A549 (cell line): Measurements from ENCODE around the gene LRRC7. TPM values are rescaled to one million over a fixed set of nuclear protein-coding genes. Genes with fewer than 3 reads are reported as not detected.

ENCODE experiments used
- ATAC-seq, 2 experiments: fragments of 200-7000 bp in 1 of 2; fragments of >200 bp in 1 of 2; cut with Nextera tagmentation in 1 of 2; cut with Tn5 transposase in 1 of 2; 3 replicates each; pipeline versions ENCODE4 v1.8.0 to v1.9.1; 2018 to 2020; ENCODE audit warnings: mild to moderate bottlenecking in 1 of 2, moderate library complexity in 1 of 2
- CTCF ChIA-PET: fragments of 300-600 bp; sonication (Branson Sonifier 250); formaldehyde crosslinking; extraction: SDS; loops from one replicate; lab custom pipeline; 2021; ENCODE audit warnings: antibody characterized with exemption, inconsistent platforms; lab: Yijun Ruan, JAX
- POLR2A ChIA-PET: fragments of 350-600 bp; formaldehyde crosslinking; extraction: SDS; loops from one replicate; lab custom pipeline; 2021; ENCODE audit warnings: antibody characterized with exemption, inconsistent platforms; lab: Yijun Ruan, JAX
- DNase-seq, 2 experiments: peaks; one replicate each; pipeline versions ENCODE4 v3.0.0 to v3.0.0-alpha.2; 2011 to 2016; ENCODE audit warnings: low read depth in 1 of 2, low spot score in 1 of 2
- FAIRE-seq: peaks from 2 replicates; lab custom pipeline; 2011; peaks lifted over from hg19 to GRCh38; lab: Jason Lieb, UNC
- H3K27ac ChIP-seq, 2 experiments: fragments of >200 bp; sonication (Bioruptor Twin); formaldehyde crosslinking; 3 replicates each; pipeline ENCODE4 v1.5.1; 2016 to 2017
- H3K4me1 ChIP-seq: fragments of >200 bp; sonication (Bioruptor Twin); formaldehyde crosslinking; 3 replicates; pipeline ENCODE4 v1.6.1; 2016
- H3K4me2 ChIP-seq: fragments of >200 bp; sonication (Bioruptor Twin); formaldehyde crosslinking; 3 replicates; pipeline ENCODE4 v1.6.1; 2016
- H3K4me3 ChIP-seq: fragments of >200 bp; sonication (Bioruptor Twin); formaldehyde crosslinking; 3 replicates; pipeline ENCODE4 v1.5.1; 2016
- H3K9me3 ChIP-seq: fragments of >200 bp; sonication (Bioruptor Twin); formaldehyde crosslinking; 3 replicates; pipeline ENCODE4 v1.6.1; 2016
- CBX8 ChIP-seq: fragments of 200-600 bp; sonication (generic); IDR thresholded peaks from 2 replicates; pipeline ENCODE4 v1.6.1; 2016
- CEBPB ChIP-seq, 2 experiments: fragments of >200 bp in 1 of 2; sonication (Bioruptor Twin) in 1 of 2; formaldehyde crosslinking in 1 of 2; IDR thresholded peaks; 2 replicates each; pipeline ENCODE4 v1.6.1; 2012 to 2016
- CTCF ChIP-seq: fragments of >200 bp; sonication (Bioruptor Twin); formaldehyde crosslinking; IDR thresholded peaks from 3 replicates; pipeline ENCODE4 v1.5.1; 2016
- ESRRA ChIP-seq: fragments of 150-350 bp; IDR thresholded peaks from 2 replicates; pipeline ENCODE4 v1.6.1; 2014; ENCODE audit warnings: mild to moderate bottlenecking, low read length, borderline replicate concordance
- FOSB ChIP-seq: fragments of 250-450 bp; sonication (Bioruptor Pico); IDR thresholded peaks from 2 replicates; pipeline ENCODE4 v1.5.0; 2020; ENCODE audit warnings: mild to moderate bottlenecking, moderate library complexity
- HMGXB4 ChIP-seq: fragments of 250-450 bp; sonication (Bioruptor Pico); IDR thresholded peaks from 2 replicates; pipeline ENCODE4 v1.5.0; 2021; ENCODE audit warnings: mild to moderate bottlenecking, moderate library complexity, borderline replicate concordance
- JUN ChIP-seq, 2 experiments: fragments of >200 bp; sonication (Bioruptor Twin); formaldehyde crosslinking; IDR thresholded peaks; 2 replicates in 1 of 2; 3 replicates in 1 of 2; pipeline ENCODE4 v1.6.1; 2016 to 2017
- JUNB ChIP-seq: fragments of >200 bp; sonication (Bioruptor Twin); formaldehyde crosslinking; IDR thresholded peaks from 2 replicates; pipeline ENCODE4 v1.6.1; 2016
- MAFK ChIP-seq: fragments of 450-650 bp; IDR thresholded peaks from 2 replicates; pipeline ENCODE4 v1.6.1; 2014; ENCODE audit not compliant: partially characterized antibody
- MAX ChIP-seq: IDR thresholded peaks from 2 replicates; pipeline ENCODE4 v1.6.1; 2012
- PBX3 ChIP-seq: IDR thresholded peaks from 2 replicates; pipeline ENCODE4 v1.6.1; 2012
- RAD21 ChIP-seq, 2 experiments: fragments of >200 bp in 1 of 2; sonication (Bioruptor Twin) in 1 of 2; formaldehyde crosslinking in 1 of 2; IDR thresholded peaks in 1 of 2; conservative IDR thresholded peaks in 1 of 2; 2 replicates in 1 of 2; 3 replicates in 1 of 2; pipeline ENCODE4 v1.6.1; 2012 to 2018; ENCODE audit warnings: inconsistent platforms in 1 of 2
- RARB ChIP-seq: fragments of 250-450 bp; sonication (Bioruptor Pico); IDR thresholded peaks from 2 replicates; pipeline ENCODE4 v1.8.0; 2021; ENCODE audit warnings: mild to moderate bottlenecking, moderate library complexity
- RFX5 ChIP-seq: fragments of 450-650 bp; IDR thresholded peaks from 2 replicates; pipeline ENCODE4 v1.7.1; 2014; ENCODE audit warnings: antibody characterized with exemption, mild to moderate bottlenecking, moderate library complexity
- USF2 ChIP-seq: fragments of 450-650 bp; IDR thresholded peaks from 2 replicates; pipeline ENCODE4 v1.6.1; 2014; ENCODE audit warnings: antibody characterized with exemption
- ZSCAN20 ChIP-seq: fragments of 250-450 bp; sonication (Bioruptor Pico); IDR thresholded peaks from 2 replicates; pipeline ENCODE4 v1.8.0; 2022; ENCODE audit warnings: mild to moderate bottlenecking, moderate library complexity
- WGBS: methylation state at CpG from one replicate; pipeline ENCODE4 v1.1.6; 2017; ENCODE audit errors: missing lambda C conversion rate; 5-methylcytosine and 5-hydroxymethylcytosine counted together
- polyA plus RNA-seq, 4 experiments: library from polyadenylated mRNA; depleted of rRNA in 3 of 4; stranded (reverse); fragments of >200 nt; fragmentation: RNase III in 1 of 4; extraction: RNeasy Plus Mini Kit Qiagen cat#74134 plus additional on column Dnase treatment in 1 of 4; gene quantifications; 2 replicates in 3 of 4; 3 replicates in 1 of 4; pipeline ENCODE4 v1.2.3, GENCODE V29; 2011 to 2017

The LRRC7 gene
- polyA plus RNA-seq, 2 of the 4 experiments (the other 2 are of a cell fraction): not detected

- no peaks in the 10 kb centered on the region for H3K9me3 ChIP-seq
- TF ChIP-seq CBX8: no peak
- no peak for TF ChIP-seq HMGXB4 (CRISPR knock-in tag)
- TF ChIP-seq, all 56 proteins: peak for 0
- ATAC-seq (no peak), DNase-seq (no peak), FAIRE-seq (no peak)
- no peak overlapping the region for H3K4me2 ChIP-seq
- ChIA-PET POLR2A (no interaction called here), CTCF (interaction anchor here (1.3 kb wide), 1 partner anchor 10 kb away, joined by 5 read pairs; no protein-coding TSS in a partner anchor)
- no peaks in the 10 kb centered on the region for H3K4me1 ChIP-seq
- no peak overlapping the region for H3K27ac ChIP-seq
- H3K4me3 ChIP-seq: no peak overlapping the region
- 0% methylated on average over 2 of the region's 2 CpGs for WGBS
Measured at GRCh38 chr1:69747207-69747606, 179.5 kb downstream of the LRRC7 start.

GRCh38 chr1:69750638-69751037, 182.9 kb downstream of the LRRC7 start:
- CTCF ChIA-PET: interaction anchor here (0.5 kb wide), 1 partner anchor 752 kb away, joined by 3 read pairs; no protein-coding TSS in a partner anchor

More at GRCh38 chr1:69750638-69751037, 182.9 kb downstream of the LRRC7 start:
- no peak overlapping the region for H3K4me2 ChIP-seq
- POLR2A ChIA-PET: no interaction called here
- TF ChIP-seq FOSB (CRISPR knock-in tag) (no peak), RAD21 (conservative IDR thresholded peaks at IDR 0.05 in 1 of 2, IDR thresholded peaks at IDR 0.05 in 1 of 2) (no peak), MAX (no peak), RFX5 (no peak), PBX3 (no peak), ESRRA (no peak), JUN (IDR thresholded peaks at IDR 0.05) (no peak), USF2 (no peak), RARB (CRISPR knock-in tag) (no peak), CBX8 (no peak), ZSCAN20 (CRISPR knock-in tag) (no peak), MAFK (no peak), JUNB (no peak), CTCF (no peak), CEBPB (IDR thresholded peaks at IDR 0.05) (no peak)
- H3K9me3 ChIP-seq: no peaks in the 10 kb centered on the region
- ATAC-seq: no peak
- WGBS: 0% methylated on average over 1 of the region's 1 CpG
- H3K4me1 ChIP-seq: no peaks in the 10 kb centered on the region
- no peak for FAIRE-seq
- no peak overlapping the region for H3K27ac ChIP-seq
- no peak for DNase-seq
- H3K4me3 ChIP-seq: no peak overlapping the region
